Loucy (cell line): Measurements from ENCODE around the gene PADI4.

Experiments
- EZH2phosphoT487 ChIP-seq: fragments of 200-600 bp; IDR thresholded peaks from 2 replicates; pipeline ENCODE4 v1.6.1; 2018; ENCODE audit warnings: antibody characterized with exemption, mild to moderate bottlenecking, moderate library complexity, borderline replicate concordance
- TF ChIP-seq, protein P1 (sequence below): fragments of 200-600 bp; sonication (generic); conservative IDR thresholded peaks from 2 replicates; pipeline ENCODE4 v1.5.1; 2014; ENCODE audit warnings: mild to moderate bottlenecking, antibody characterized with exemption, low read length

GRCh38 chr1:17347769-17348592 lies 40.0 kb downstream of the PADI4 start:
- TF ChIP-seq, protein P1, sequence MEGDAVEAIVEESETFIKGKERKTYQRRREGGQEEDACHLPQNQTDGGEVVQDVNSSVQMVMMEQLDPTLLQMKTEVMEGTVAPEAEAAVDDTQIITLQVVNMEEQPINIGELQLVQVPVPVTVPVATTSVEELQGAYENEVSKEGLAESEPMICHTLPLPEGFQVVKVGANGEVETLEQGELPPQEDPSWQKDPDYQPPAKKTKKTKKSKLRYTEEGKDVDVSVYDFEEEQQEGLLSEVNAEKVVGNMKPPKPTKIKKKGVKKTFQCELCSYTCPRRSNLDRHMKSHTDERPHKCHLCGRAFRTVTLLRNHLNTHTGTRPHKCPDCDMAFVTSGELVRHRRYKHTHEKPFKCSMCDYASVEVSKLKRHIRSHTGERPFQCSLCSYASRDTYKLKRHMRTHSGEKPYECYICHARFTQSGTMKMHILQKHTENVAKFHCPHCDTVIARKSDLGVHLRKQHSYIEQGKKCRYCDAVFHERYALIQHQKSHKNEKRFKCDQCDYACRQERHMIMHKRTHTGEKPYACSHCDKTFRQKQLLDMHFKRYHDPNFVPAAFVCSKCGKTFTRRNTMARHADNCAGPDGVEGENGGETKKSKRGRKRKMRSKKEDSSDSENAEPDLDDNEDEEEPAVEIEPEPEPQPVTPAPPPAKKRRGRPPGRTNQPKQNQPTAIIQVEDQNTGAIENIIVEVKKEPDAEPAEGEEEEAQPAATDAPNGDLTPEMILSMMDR: no peak
- TF ChIP-seq EZH2phosphoT487: no peak
